ENCODE measurements around the gene MTCL3.

GRCh38 chr6:127533011-127533410 is 13.9 kb upstream of the MTCL3 start:
- TF ChIP-seq POLR2A (IDR thresholded peaks at IDR 0.05; ENCODE audit: low read depth, low read length) (no peak), TAF1 (IDR thresholded peaks at IDR 0.05; ENCODE audit: borderline replicate concordance, low read depth, low read length) (no peak), POLR2AphosphoS5 (IDR thresholded peaks at IDR 0.05; ENCODE audit: low read depth, low read length) (no peak)
